ENCODE measurements around the gene HSPA5.
"Not testable (repeated sequence)": the region's sequence is repeated elsewhere in the genome, so short reads cannot be mapped to it uniquely, and the experiment has no call there.

Gene HSPA5

GRCh38 chr9:125241000-125241862 lies at the start of gene HSPA5:
Gene HSPA5, minus strand, starts transcription at chr9:125241343. Its CDS starts 217 bp downstream, at chr9:125241126.
- H3K36me3 Mint-ChIP-seq (ENCODE audit: low read depth), result peaks cover 56% of the 10 kb centered on the region
- H3K27me3 Mint-ChIP-seq, result peaks cover 4% of the 10 kb centered on the region
- H3K27ac Mint-ChIP-seq, result peak within 1 kb of the TSS; percentile 99
- H3K9me3 Mint-ChIP-seq, result no peaks in the 10 kb centered on the region
- H3K4me3 Mint-ChIP-seq, result peak within 1 kb of the TSS; percentile 99
- H3K4me1 Mint-ChIP-seq (ENCODE audit: low read depth), result peaks cover 67% of the 10 kb centered on the region

GRCh38 chr9:125286935-125287433 lies 45.8 kb upstream of the HSPA5 start:
- H3K4me1 Mint-ChIP-seq (ENCODE audit: low read depth); H3K9me3 Mint-ChIP-seq; H3K27me3 Mint-ChIP-seq; H3K4me3 Mint-ChIP-seq; H3K27ac Mint-ChIP-seq; H3K36me3 Mint-ChIP-seq (ENCODE audit: low read depth): not testable (repeated sequence)

- Mint-ChIP-seq H3K36me3 (ENCODE audit: low read depth) (peaks cover 8% of the 10 kb centered on the region), H3K27ac (no peak overlapping the region), H3K4me3 (no peak overlapping the region), H3K9me3 (no peaks in the 10 kb centered on the region), H3K27me3 (no peaks in the 10 kb centered on the region), H3K4me1 (ENCODE audit: low read depth) (peaks cover 4% of the 10 kb centered on the region)
Observed at GRCh38 chr9:125284855-125285254, 43.7 kb upstream of the HSPA5 start.

GRCh38 chr9:125280945-125281344 lies 39.8 kb upstream of the HSPA5 start:
- Mint-ChIP-seq H3K27me3 (no peaks in the 10 kb centered on the region), H3K4me1 (ENCODE audit: low read depth) (peaks cover 9% of the 10 kb centered on the region), H3K27ac (no peak overlapping the region), H3K9me3 (no peaks in the 10 kb centered on the region), H3K4me3 (no peak overlapping the region), H3K36me3 (ENCODE audit: low read depth) (peaks cover 12% of the 10 kb centered on the region)

- H3K27ac Mint-ChIP-seq, result no peak overlapping the region
- no peaks in the 10 kb centered on the region for H3K9me3 Mint-ChIP-seq
- peaks cover 18% of the 10 kb centered on the region for H3K4me1 Mint-ChIP-seq (ENCODE audit: low read depth)
- H3K27me3 Mint-ChIP-seq, result no peaks in the 10 kb centered on the region
- peaks cover 12% of the 10 kb centered on the region for H3K36me3 Mint-ChIP-seq (ENCODE audit: low read depth)
- no peak overlapping the region for H3K4me3 Mint-ChIP-seq
Observed at GRCh38 chr9:125277411-125277810, 36.3 kb upstream of the HSPA5 start.

- H3K4me3 Mint-ChIP-seq, result no peak overlapping the region
- no peak overlapping the region for H3K27ac Mint-ChIP-seq
- H3K4me1 Mint-ChIP-seq (ENCODE audit: low read depth), result peaks cover 20% of the 10 kb centered on the region
- peaks cover 14% of the 10 kb centered on the region for H3K36me3 Mint-ChIP-seq (ENCODE audit: low read depth)
- H3K27me3 Mint-ChIP-seq, result no peaks in the 10 kb centered on the region
- no peaks in the 10 kb centered on the region for H3K9me3 Mint-ChIP-seq
Observed at GRCh38 chr9:125276771-125277170, 35.6 kb upstream of the HSPA5 start.

GRCh38 chr9:125272697-125273096 lies 31.6 kb upstream of the HSPA5 start:
- no peak overlapping the region for H3K27ac Mint-ChIP-seq
- peaks cover 35% of the 10 kb centered on the region for H3K36me3 Mint-ChIP-seq (ENCODE audit: low read depth)
- H3K4me1 Mint-ChIP-seq (ENCODE audit: low read depth), result peaks cover 35% of the 10 kb centered on the region
- H3K27me3 Mint-ChIP-seq, result no peaks in the 10 kb centered on the region
- H3K9me3 Mint-ChIP-seq, result no peaks in the 10 kb centered on the region
- H3K4me3 Mint-ChIP-seq, result no peak overlapping the region

GRCh38 chr9:125271081-125271480 lies 29.9 kb upstream of the HSPA5 start:
- H3K27ac Mint-ChIP-seq, result no peak overlapping the region
- H3K9me3 Mint-ChIP-seq, result no peaks in the 10 kb centered on the region
- peaks cover 35% of the 10 kb centered on the region for H3K4me1 Mint-ChIP-seq (ENCODE audit: low read depth)
- no peak overlapping the region for H3K4me3 Mint-ChIP-seq
- H3K27me3 Mint-ChIP-seq, result no peaks in the 10 kb centered on the region
- peaks cover 44% of the 10 kb centered on the region for H3K36me3 Mint-ChIP-seq (ENCODE audit: low read depth)

GRCh38 chr9:125269014-125269397 lies 27.9 kb upstream of the HSPA5 start:
- Mint-ChIP-seq H3K9me3 (no peaks in the 10 kb centered on the region), H3K4me1 (ENCODE audit: low read depth) (peaks cover 50% of the 10 kb centered on the region), H3K27me3 (no peaks in the 10 kb centered on the region), H3K36me3 (ENCODE audit: low read depth) (peaks cover 61% of the 10 kb centered on the region), H3K4me3 (no peak overlapping the region), H3K27ac (no peak overlapping the region)

GRCh38 chr9:125268394-125269013 lies 27.4 kb upstream of the HSPA5 start:
- H3K4me3 Mint-ChIP-seq, result no peak overlapping the region
- no peaks in the 10 kb centered on the region for H3K9me3 Mint-ChIP-seq
- no peaks in the 10 kb centered on the region for H3K27me3 Mint-ChIP-seq
- H3K27ac Mint-ChIP-seq, result peak overlapping the region; percentile 40
- H3K4me1 Mint-ChIP-seq (ENCODE audit: low read depth), result peaks cover 55% of the 10 kb centered on the region
- H3K36me3 Mint-ChIP-seq (ENCODE audit: low read depth), result peaks cover 63% of the 10 kb centered on the region

- H3K4me1 Mint-ChIP-seq (ENCODE audit: low read depth), result peaks cover 66% of the 10 kb centered on the region
- peak overlapping the region; percentile 56 for H3K4me3 Mint-ChIP-seq
- not testable (repeated sequence) for H3K27me3 Mint-ChIP-seq, H3K9me3 Mint-ChIP-seq
- H3K27ac Mint-ChIP-seq, result peak overlapping the region; percentile 59
- peaks cover 49% of the 10 kb centered on the region for H3K36me3 Mint-ChIP-seq (ENCODE audit: low read depth)
Observed at GRCh38 chr9:125264068-125264467, 22.9 kb upstream of the HSPA5 start.

- Mint-ChIP-seq H3K27ac (peak overlapping the region; percentile 93), H3K4me1 (ENCODE audit: low read depth) (peaks cover 55% of the 10 kb centered on the region), H3K9me3 (no peaks in the 10 kb centered on the region), H3K36me3 (ENCODE audit: low read depth) (peaks cover 38% of the 10 kb centered on the region), H3K27me3 (no peaks in the 10 kb centered on the region), H3K4me3 (peak overlapping the region; percentile 98)
Observed at GRCh38 chr9:125262294-125262991, 21.3 kb upstream of the HSPA5 start.

GRCh38 chr9:125261501-125262293 lies 20.6 kb upstream of the HSPA5 start, which contains the start of gene GAPVD1:
Gene GAPVD1, plus strand, starts transcription at chr9:125261826. Its CDS starts 37,096 bp downstream, at chr9:125298922.
- Mint-ChIP-seq H3K27me3 (no peaks in the 10 kb centered on the region), H3K27ac (peak within 1 kb of the TSS; percentile 93), H3K36me3 (ENCODE audit: low read depth) (peaks cover 32% of the 10 kb centered on the region), H3K4me3 (peak within 1 kb of the TSS; percentile 98), H3K4me1 (ENCODE audit: low read depth) (peaks cover 54% of the 10 kb centered on the region), H3K9me3 (no peaks in the 10 kb centered on the region)

- Mint-ChIP-seq H3K9me3 (no peaks in the 10 kb centered on the region), H3K36me3 (ENCODE audit: low read depth) (peaks cover 24% of the 10 kb centered on the region), H3K27me3 (no peaks in the 10 kb centered on the region), H3K4me3 (peak overlapping the region; percentile 98), H3K4me1 (ENCODE audit: low read depth) (peaks cover 47% of the 10 kb centered on the region), H3K27ac (peak overlapping the region; percentile 85)
Observed at GRCh38 chr9:125260561-125260960, 19.4 kb upstream of the HSPA5 start.
